ENCODE measurements around the gene HMCN1.
"Not testable (repeated sequence)": the region's sequence is repeated elsewhere in the genome, so short reads cannot be mapped to it uniquely, and the experiment has no call there.

Gene HMCN1

DNA sequence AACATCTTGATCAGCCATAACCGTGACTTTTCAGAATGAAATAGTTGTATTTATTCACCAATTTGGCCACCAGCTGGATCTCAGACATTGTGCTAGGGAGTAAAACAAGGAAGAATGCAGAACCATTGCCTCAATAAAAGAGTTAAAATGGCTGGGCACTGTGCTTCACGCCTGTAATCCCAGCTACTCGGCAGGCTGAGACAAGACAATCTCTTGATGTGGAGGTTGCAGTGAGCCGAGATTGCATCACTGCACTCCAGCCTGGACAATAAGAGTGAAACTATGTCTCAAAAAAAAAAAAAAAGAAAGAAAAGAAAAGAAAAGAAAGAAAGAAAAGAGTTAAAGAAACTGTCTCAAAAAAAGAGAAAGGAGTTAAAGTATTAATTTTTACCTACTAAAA, 441.4 kb downstream of the HMCN1 start:
- no peak for DNase-seq

DNA sequence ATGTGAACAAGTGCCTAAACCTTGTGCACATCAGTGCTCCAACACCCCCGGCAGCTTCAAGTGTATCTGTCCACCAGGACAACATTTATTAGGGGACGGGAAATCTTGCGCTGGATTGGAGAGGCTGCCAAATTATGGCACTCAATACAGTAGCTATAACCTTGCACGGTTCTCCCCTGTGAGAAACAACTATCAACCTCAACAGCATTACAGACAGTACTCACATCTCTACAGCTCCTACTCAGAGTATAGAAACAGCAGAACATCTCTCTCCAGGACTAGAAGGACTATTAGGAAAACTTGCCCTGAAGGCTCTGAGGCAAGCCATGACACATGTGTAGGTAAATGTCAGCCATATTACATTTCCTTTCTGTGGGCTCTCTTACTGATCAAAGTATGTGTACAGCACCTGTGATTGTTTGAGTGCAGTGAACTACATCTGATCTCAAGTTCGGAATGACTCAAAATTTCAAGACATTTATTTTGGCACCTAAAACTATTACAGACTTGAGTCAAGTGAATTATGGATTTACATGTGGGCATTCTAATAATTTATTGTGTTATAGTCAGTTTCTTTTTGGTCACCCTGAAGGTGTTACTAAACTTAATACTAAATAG, 444.3 kb downstream of the HMCN1 start:
- no peak for DNase-seq

DNA sequence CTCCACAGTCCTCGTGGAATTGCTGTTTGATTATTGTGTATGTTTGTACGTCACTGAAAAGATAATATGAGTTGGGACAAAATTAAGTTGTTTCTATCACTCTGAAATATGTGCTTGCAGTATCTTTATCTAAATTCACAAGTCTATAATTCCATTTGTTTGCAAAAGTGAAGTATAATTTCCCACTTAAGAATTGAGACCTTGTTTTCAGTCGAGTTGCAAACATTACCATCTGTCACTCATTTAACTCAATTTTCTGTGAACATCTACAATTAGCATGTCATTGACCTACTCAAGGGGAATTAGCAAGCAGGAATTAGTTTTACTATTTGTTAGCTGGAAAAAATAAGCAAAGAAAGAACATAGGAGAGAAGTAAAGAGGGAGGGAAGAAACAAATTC, 445.0 kb downstream of the HMCN1 start:
- no peak for DNase-seq

DNA sequence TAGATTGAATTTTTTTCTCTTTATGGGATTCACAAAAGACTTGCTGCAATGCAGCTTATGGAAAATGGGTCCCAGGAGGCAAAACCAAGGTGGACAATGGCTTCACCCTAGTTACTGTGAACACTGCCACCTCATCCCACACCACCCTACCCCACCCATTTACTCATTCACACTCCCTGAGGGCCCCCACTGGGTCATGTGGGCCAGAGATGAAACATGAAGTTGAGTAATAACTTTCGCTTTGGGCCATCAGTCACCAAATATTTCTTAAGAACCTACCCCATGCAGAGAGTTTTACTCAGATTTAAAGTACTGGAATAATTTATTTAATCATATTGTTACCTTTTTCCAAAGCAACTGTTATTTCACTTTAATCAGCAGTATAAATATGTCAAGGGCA, 449.0 kb downstream of the HMCN1 start:
- peak; percentile 3 for DNase-seq

DNA sequence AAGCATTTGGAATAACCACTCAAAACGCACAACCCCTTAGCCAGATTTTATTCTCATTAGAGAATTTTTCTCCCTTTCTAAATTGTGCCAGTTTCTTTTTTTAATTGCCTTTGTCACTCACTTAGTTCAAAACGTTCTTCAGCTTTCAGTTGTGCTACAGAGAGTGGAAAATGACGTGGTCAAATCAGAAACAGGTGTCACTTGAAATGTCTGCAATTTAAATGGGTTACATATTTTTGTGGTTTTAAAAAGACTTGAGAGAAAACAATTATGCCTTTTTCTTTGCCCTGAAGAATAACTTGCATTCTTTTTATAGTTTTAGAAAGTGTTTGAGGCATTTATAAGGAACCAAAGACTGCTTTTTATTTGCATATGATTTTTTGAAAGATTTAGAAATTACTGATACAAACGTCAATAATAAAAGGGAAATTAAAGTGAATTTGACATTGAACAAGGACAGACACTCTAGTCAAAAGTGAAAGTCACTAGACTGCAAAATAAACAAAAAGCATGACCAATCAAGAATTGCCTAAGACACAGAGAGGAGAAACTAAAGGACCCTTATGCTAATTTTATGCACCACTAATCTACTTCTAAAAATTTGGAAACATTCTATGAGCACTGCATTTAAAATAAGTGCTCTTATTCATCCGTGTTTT, 449.9 kb downstream of the HMCN1 start:
- no peak for DNase-seq

DNA sequence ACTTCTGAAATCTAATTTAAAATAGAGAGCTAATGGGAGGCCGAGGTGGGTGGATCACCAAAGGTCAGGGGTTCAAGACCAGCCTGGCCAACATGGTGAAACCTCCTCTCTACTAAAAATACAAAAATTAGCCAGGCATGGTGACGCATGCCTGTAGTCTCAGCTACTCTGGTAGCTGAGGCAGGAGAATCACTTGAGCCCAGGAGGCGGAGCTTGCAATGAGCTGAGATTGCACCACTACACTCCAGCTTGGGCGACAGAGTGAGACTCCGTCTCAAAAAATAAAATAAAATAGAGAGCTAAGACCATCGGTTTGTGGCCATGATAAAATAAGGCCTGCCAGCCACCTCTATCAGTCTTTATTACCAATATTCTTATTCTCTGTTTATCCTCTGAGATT, 452.1 kb downstream of the HMCN1 start:
- not testable (repeated sequence) for DNase-seq

DNA sequence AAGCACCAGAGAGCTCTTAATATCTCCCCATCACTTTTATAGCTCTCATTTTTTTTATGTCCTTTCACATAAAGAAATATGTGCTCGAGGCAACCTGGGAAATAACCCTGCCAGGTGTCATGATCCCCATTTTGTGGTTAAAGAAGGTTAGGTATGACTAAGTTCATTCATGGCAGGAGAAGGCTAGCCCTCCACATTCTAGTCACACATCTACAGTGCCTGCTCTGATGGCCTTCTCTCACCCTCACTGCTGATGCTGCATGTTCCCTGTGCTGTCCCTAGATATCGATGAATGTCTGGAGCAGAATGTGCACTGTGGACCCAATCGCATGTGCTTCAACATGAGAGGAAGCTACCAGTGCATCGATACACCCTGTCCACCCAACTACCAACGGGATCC, 453.4 kb downstream of the HMCN1 start:
- DNase-seq: no peak

DNA sequence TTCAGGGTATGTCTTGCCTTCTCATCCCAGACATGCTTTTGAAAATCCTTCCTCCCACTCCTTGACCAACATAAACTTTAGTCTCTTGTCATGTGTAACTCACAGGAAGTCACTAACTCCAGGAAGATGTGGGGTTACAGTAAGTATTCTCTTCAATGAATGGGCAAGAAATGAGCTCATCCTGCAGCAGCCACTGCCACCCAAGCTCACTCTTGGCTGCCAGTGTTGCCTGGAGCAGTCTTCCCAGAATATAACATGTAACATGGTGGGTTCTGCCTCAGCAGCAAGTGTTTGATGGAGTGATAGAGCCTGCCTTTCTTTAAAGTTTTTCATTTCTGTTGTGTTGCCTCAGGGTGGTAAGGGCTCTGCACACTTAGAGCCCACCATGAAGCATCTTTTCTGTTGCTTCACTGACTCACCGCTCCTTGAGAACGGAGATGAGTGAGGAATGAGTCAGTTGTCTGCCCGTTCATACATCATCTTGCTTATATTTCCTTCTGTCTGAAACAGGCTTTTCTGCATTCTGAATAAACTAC, 453.9 kb downstream of the HMCN1 start:
- no peak for DNase-seq

DNA sequence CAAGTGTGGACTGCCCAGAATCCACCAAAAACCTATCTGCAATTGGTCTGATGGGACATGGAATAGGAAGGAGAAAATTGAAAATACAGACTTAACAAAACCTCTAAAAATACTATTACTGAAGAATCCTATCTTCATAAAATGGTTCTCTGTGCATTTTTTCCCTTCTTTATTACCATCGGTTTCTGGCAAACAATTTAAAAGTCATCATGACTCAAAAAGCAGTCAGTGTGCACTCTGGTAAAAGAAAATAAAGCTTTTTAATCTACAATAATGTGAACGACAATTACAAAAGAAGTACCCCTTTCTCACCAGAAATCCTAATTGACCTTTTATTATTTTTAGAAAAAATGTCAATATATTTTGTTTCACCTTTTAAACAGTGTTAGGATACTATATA, 454.5 kb downstream of the HMCN1 start:
- DNase-seq: no peak

DNA sequence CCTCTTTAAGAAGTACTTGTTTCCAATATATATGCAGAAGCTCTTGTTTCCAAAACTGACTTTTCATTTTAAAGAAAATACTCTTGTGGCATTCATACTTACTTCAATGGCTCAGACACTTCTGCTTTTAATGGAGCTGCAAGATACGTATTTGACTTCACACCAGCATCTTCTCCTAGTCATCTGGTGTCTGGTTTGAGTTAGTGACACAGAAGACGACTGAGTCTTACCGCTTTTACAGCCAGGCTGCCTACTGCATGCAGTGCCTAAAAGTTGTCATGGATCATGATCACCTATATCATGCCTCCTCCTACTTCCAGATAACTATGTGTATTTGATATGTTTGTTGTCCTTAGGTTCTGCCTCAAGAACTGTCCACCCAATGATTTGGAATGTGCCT, 455.0 kb downstream of the HMCN1 start:
- no peak for DNase-seq

DNA sequence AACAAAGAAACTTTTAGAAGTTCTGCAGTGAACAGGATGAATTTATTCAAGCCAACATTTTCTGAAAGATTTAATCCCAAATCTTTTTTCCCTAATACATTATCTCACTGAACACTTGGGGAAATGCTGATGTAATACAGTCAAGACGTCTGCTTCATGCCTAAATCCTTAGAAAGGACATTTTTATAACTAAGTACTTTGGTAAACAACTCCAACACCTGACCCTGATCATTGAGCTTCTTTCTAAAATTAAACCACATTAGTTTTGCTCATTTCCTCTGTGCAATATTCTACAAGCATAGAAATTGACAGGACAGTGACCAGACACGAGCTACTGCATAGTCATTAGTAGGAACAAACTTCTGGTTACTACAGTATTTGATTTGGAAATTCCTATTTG, 457.3 kb downstream of the HMCN1 start:
- DNase-seq: no peak

DNA sequence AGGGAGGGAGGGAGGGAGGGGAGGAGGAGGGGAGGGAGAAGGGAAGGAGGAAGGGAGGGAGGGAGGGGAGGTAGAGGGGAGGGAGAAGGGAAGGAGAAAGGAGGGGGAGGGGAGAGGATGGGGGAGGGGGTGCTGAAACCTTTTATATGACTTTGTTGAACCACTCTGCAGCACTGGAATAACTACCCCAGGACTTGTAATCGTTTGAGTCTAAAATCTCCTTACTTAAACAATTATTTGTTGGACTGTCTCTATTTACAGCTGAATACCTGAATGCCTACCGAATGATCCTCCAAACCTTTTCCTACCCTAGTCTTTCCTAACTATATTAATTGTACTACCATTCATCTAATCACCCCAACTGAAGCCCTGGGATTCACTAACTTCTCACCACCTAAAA, 459.0 kb downstream of the HMCN1 start:
- DNase-seq: no peak

DNA sequence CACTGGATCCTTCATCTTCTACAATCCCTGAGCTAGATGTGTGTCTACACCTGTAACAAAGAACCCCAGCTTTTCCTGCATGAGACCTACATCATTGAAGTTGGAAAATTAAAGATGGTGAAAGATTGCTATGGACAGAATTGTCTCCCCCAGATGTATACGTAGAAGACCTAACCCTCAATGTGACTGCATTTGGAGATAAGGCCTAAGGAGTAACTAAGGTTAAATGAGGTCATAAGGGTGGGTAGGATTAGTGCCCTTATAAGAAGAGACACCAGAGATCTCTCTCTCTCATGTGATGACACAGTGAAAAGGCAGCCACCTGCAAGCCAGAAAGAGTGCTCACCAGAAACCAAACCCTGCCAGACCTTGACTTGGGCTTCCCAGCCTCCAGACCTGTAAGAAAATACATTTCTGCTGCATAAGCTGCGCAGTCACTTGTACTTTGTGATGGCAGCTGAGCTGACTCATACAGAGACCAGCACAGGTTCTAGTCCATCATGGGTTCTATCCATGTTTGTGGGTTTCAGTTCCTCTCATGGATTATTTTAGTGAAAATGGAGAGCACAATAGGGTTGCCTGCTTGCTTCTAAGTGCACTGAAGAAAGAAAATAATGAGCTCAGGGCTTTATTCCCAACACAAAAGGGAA, 460.0 kb downstream of the HMCN1 start:
- no peak for DNase-seq

DNA sequence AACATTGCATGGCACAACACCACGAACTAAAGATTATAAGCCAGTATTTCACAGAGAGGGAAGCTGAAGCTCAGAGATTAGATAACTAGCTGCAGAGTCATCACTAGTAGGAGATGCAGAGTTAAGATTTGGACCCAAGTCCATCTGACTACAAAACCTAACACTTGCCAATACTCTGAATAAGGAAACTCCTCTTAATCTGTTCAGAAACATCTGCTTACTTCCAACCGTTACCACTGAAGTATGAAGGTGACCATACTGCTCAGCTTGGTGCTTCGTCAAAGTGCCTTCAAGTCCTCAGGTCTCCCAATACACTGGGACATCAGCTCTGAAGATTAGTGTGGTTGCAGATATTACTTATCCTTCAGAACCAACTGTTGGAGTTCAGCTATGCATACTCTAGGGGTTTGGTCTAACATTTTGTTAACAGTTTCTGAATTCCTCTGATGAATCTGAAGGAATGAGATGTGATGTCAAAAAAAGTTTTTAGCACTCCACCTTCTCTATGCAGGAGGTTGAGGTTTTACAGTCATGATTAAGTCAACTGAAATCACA, 461.3 kb downstream of the HMCN1 start:
- no peak for DNase-seq

DNA sequence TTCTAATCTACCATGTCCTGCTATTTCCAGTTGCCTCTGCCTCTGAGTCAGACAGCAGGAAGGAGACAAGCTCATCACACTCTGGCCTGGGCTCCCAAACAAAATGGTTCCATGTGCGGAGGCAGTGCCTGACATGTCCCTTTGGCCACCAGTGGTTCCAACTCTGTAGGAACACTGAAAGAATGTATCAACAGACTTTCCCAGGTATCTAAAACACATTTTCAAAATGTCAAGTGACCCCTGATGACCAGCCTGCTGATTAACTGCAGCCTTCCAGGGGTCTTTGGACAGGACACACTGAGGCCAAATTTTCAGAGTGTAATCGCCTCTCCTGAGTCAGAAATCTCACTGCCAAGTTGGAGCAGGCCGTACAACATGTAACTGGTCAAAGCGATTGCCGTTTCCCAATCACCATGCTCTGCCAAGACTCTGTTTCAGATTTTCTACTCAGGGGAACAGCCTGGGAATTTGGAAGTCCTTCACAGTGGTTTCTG, 468.1 kb downstream of the HMCN1 start:
- no peak for DNase-seq

DNA sequence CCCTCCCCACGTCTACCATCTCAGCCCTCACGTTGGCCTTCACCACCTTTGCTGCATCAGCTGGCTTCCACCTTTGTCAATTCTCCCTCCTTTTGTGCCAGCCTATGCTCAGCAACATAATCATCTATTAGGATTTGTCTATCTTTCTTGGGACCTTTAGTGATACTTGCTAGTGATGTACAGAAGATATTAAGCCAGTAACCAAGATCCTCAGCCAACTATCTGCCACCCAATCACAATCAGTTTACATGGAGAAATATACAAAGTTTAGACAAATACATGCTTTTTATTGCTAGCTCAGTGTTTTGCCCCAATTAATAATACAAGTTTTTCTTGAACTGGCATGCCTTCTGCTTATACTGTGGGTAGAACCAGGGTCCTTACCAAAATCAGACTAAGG, 468.6 kb downstream of the HMCN1 start:
- DNase-seq: no peak

DNA sequence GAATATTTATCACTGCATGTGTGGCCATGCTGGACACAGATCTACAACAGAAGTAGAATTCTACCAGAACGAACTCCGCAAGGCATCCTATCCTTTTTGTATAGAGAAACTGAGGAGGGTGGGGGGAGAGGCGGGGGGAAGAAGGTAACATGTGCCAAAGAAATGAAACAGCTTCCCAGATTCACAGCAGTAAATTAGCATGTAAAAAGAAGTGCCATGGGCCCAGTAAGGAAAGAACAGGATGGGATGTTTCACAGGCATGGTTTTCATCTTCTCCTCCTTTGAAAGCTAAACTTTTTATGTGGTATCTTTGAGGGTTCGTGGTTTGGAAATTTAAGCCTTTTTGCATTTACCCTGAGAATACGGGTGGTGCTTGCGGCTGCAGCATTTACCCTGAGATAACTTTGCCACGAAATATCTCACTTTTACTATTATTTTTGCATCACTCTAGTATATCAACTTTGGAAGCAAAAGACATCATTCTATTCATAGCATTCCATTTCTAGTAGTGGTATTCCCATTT, 471.9 kb downstream of the HMCN1 start:
- no peak for DNase-seq

DNA sequence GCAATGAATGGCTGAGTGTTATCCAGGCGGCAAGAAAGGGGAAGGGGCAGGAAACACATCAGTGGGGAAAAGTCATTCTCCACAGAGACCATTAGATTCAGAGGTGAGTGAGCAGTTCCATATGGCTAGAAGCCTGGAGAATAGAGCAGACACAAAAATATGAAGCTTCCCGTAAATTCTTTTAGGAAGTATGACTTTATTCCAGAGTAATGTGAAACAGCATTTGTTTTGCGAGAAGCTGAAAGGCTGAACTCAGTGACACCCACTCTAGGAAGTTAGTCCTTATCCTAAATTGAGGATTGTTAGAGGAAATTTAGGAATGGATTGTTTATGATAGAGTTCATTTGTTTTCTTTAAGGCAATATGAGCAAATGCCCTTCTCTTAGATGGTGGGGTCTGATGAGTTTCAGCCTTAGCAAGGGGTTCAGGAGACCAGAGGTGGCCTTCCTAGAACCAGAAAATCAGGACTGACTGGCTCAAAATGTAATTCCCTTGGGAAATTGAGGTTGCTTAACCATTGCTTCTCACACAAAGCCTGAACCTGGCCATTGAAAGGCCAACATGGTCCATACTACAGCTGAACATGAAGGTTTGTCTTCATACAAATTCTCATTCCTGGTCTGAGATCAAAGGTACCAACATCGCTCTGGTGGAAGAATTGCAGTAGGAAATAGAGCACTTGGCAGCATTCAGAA, 473.3 kb downstream of the HMCN1 start:
- no peak for DNase-seq

DNA sequence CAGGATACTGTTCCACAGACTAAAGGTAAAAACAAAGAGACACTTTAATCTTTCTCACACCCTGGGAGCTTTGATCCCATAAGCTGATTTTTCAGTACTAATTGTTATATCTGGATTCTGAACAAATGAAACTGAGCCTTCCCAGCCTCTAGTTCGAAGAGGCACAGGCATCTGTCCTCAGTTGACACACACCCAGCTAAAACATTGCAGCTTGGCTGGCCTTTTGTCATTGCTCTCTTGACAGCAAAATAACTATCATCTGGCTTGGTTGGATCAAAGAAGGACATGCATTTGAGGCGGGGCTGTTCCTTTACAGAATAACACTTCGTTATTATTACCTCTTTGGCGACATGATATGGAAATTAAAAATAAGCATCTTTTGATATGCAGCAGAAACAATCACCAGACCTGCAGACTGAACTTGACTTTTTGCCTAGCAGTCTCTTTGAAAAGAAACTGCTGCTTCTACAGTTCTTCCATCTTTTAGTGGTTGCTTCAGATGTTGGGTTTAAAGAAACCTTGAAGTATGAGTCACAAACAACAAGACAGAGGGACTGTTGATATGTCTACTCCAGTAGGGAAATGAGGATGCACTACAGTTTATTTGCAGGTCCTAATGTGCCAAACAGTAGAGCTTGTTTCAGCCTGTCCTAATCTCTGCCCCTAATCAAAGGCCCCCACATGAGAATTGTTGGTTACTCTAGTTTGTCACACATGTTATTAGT, 474.4 kb downstream of the HMCN1 start:
- no peak for DNase-seq

DNA sequence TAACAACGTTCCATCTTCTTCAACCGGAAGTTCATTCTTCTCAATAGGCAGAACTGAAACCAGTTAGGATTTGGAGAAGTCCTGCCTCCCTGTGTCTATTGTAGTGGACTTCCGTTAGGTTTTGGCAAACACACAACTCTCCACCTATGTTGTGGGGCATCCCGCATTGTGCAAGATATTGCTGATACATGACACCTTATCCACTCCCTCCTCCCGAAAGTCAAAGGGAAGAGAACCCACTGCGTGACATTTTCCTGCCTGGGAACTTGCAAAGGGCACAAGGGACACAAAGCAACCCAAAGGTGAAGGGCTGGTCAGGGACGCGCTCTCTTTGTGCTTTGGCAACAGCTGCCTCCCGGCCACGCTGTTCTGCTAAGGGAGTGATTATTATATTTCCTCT, 476.1 kb downstream of the HMCN1 start:
- DNase-seq: no peak

DNA sequence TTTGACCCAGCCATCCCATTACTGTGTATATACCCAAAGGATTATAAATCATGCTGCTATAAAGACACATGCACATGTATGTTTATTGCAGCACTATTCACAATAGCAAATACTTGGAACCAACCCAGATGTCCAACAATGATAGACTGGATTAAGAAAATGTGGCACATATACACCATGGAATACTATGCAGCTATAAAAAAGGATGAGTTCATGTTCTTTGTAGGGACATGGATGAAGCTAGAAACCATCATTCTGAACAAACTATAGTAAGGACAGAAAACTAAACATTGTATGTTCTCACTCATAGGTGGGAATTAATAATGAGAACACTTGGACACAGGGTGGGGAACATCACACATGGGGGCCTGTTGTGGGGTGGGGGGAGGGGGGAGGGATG, 477.4 kb downstream of the HMCN1 start:
- DNase-seq: not testable (repeated sequence)

DNA sequence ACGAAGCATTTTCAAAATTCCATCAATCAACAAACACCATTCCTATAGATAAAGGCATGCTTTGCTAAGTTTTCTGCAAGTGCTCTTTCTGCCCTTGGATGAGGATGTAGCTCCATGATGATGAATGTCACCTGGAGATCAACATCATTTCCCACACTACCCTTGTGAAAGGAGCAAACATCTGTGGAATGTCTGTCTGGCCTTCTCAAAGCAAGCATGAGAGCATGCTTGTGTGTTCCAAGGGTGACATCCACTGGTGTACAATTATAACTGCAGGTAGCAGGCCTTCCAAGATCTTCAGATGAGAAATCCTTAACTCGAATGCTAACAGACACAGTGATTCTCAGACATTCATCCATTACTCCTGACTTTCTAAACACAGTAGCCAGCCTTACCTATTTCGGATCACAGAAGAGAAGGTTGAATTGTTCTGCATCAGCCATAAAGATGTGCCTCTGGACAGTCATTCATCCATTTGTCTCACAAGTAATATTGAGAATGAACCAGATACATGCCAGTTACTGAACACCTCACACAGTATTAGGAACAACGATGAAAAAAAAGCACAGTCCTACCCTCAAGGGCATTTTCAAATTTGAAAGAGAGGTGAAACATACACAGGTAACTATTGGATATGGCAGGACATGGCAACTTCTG, 478.5 kb downstream of the HMCN1 start:
- no peak for DNase-seq
